Fibroblast of villous mesenchyme (primary cell): ENCODE measurements around the gene KIF13A. TPM values are rescaled to one million over a fixed set of nuclear protein-coding genes. Genes with fewer than 3 reads are reported as not detected.

Source experiments
- DNase-seq: peaks from one replicate; pipeline ENCODE4 v3.0.0-alpha.2; 2010; ENCODE audit warnings: low read depth
- H3K4me3 ChIP-seq: 2 replicates; pipeline ENCODE4 v1.5.1; 2011; ENCODE audit warnings: low read depth, mild to moderate bottlenecking, low read length
- total RNA-seq: library from RNA; depleted of rRNA; stranded (reverse); fragments of >200 nt; gene quantifications from 2 replicates; pipeline ENCODE4 v1.2.3, GENCODE V29; 2012
- TF ChIP-seq, protein P1 (sequence below): IDR thresholded peaks from 2 replicates; pipeline ENCODE4 v1.5.1; 2012; ENCODE audit warnings: low read depth, mild to moderate bottlenecking, low read length; ENCODE audit not compliant: insufficient read depth

The KIF13A gene
- total RNA-seq, 1 donor = 49.2 TPM

DNA sequence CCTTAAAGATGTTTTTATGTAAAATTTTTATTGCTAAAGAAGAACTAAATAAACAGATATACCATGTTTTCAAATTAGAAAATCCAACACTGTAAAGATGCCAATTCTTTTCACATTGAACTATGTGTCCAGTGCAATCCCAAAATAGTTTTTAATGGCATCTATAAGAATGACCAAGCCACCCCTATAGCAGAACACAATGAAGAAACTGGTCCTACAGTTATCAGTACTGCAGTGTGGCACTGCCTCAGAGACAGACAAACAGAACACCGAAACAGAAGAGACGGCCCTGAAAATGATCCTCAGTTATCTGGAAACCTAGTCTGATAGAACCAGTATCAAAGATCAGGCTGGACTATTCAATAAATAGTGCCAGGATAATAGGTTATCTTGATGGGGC is 41.9 kb downstream of the KIF13A start:
- TF ChIP-seq, protein P1, sequence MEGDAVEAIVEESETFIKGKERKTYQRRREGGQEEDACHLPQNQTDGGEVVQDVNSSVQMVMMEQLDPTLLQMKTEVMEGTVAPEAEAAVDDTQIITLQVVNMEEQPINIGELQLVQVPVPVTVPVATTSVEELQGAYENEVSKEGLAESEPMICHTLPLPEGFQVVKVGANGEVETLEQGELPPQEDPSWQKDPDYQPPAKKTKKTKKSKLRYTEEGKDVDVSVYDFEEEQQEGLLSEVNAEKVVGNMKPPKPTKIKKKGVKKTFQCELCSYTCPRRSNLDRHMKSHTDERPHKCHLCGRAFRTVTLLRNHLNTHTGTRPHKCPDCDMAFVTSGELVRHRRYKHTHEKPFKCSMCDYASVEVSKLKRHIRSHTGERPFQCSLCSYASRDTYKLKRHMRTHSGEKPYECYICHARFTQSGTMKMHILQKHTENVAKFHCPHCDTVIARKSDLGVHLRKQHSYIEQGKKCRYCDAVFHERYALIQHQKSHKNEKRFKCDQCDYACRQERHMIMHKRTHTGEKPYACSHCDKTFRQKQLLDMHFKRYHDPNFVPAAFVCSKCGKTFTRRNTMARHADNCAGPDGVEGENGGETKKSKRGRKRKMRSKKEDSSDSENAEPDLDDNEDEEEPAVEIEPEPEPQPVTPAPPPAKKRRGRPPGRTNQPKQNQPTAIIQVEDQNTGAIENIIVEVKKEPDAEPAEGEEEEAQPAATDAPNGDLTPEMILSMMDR = no peak
- DNase-seq = no peak
- H3K4me3 ChIP-seq = no peak overlapping the region

DNA sequence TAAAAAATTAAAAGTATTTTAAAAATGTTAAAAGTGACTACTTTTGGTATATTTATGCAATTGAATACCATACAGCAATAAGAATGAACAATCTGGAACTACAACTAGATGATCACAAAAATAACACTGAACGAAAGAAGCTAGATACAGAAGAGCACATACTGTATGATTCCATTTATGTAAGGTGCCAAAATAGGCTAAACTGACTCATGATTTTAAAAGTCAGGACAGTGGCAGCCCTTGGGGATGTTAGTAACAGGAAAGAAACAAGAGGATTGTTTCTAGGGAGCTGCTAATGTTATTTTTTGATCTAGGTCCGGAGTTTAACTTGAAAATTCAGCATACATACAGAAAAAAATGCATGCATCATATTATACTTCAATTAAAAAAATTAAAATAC is 42.3 kb downstream of the KIF13A start:
- DNase-seq = no peak
- TF ChIP-seq, protein P1 = no peak
- H3K4me3 ChIP-seq = no peak overlapping the region

DNA sequence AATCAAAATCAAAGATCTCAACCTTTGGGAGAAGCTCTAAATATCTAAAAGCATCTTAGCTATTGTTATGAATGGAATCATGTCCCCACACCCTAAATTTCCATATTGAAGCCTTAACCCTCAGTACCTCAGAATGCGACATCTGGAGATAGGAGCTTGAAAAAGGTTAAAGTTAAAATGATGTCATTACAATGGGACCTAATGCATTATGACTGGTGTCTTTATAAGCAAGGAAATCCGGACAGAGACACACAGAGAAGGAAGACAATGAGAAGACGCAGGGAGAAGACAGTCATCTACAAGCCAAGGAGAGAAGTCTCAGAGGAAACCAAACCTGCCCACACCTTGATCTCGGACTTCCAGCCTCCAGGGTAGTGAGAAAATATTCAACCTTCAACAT is 46.1 kb downstream of the KIF13A start:
- no peak overlapping the region for H3K4me3 ChIP-seq
- no peak for DNase-seq
- TF ChIP-seq, protein P1 = no peak

DNA sequence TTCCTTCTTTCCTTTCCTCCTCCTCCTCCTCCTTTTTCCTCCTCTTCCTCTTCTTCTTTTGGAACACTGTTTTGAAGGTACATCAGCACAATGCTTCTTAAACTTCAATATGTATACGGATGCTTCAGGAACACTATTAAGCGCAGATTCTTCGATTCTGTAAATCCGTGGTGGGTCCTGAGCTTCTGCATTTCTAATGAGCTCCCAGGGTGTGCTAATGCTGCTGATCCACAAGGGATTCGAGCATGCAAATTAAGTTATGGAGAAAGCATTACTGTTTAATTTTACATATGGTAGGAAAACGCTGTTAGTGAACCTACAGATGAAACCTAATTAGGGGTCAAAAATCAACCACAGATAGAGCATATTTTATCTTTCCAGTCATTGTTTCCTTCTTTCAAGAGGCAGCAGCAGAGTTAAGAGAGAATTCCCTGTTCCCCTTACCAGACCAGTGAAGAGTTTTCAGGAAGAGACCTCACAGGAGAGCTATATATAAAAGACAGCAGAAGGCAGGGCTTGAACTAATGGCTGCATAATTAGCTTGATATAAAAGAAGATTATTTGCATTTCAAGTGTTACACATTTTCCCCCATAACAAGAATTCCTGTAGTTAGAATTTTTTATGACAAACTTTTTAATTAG is 47.2 kb downstream of the KIF13A start:
- H3K4me3 ChIP-seq = no peak overlapping the region

DNA sequence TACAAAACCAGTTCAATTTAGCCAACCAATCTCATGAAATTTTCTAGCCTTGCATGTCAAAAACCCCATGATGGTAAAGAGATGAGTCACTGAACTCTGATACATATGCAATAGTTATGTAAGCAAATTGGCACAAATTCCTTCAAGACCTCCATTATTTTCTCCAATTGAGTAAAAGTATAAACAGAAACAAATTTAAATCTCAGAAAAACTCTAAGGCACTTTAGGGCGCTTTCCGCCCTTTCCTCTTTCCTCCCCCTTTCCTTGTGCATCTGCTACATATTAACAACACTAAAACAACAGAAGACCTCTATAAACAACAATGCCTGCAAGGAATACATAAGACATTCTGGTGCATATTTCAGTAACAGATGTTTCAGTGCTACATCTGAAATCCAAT is 48.5 kb downstream of the KIF13A start:
- H3K4me3 ChIP-seq = no peak overlapping the region
- peak; percentile 65 for DNase-seq
- TF ChIP-seq, protein P1 = no peak

More for the DNA sequence above, 47.2 kb downstream of the KIF13A start:
- TF ChIP-seq, protein P1 = no peak
- DNase-seq = no peak

DNA sequence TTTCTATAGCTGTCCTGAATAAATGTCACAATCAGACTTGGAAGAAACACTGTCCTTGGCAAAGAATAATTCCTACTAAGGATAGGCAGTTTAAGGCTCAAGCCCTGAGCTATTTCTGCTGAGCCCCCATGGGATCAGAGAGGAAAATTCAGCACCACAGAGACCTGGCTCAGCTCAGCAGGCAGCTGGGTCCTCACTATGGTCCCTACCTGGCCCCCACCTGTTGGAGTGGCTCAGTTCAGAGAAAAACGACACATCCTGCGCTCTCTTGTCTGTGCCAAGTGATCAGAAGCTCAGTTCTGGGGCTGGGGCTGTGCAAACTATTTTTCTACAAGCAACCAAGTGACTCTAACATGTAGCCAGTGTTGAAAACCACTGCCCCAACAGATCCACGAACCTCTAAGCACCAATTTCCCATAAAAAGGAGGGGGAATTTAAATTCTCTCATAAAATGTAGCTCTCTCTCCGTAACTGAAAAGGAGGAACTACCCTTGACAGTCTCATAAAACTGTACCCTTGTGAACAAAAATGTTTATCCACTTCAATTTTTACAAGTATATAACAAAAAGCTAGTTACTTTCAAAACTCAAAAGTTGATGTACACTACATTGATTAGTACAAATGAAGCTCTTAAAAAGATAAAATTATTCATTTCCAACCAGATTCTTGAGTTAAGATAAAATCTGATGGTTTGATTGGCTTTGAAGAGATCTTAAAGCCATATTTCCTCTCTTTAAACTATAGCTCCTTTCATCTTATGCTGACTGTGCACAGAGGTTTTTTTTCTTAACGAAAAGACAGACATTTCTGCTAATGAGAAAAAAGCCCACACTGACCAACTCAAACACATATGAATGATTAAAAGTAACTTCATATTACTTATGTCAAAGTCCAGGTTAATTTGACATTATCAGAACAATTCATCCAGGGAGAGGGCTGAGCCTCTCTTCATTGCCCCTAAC is 52.0 kb downstream of the KIF13A start:
- no peak for DNase-seq
- TF ChIP-seq, protein P1 = no peak
- no peak overlapping the region for H3K4me3 ChIP-seq
